HG03095 (cell line): ENCODE data around the gene CCT8L2.
"Not testable (repeated sequence)": the region's sequence is repeated elsewhere in the genome, so short reads cannot be mapped to it uniquely, and the experiment has no call there.

Experiments used
- ATAC-seq: cut with Tn5 transposase; IDR thresholded peaks from one replicate; pipeline ENCODE4 v1.9.1; 2021; ENCODE audit warnings: moderate library complexity; ENCODE audit not compliant: unreplicated experiment

CCT8L2 gene

GRCh38 chr22:16595251-16595650 lies 2.6 kb upstream of the CCT8L2 start:
- not testable (repeated sequence) for ATAC-seq

GRCh38 chr22:16594026-16594425 lies 1.4 kb upstream of the CCT8L2 start:
- ATAC-seq, result no peak

GRCh38 chr22:16592231-16592630 lies 379 bp downstream of the CCT8L2 start:
- not testable (repeated sequence) for ATAC-seq

- not testable (repeated sequence) for ATAC-seq
Measured at GRCh38 chr22:16591136-16591535, 1.5 kb downstream of the CCT8L2 start.

- ATAC-seq, result no peak
Measured at GRCh38 chr22:16586991-16587390, 5.6 kb downstream of the CCT8L2 start.

GRCh38 chr22:16586170-16586569 lies 6.4 kb downstream of the CCT8L2 start:
- no peak for ATAC-seq

- not testable (repeated sequence) for ATAC-seq
Measured at GRCh38 chr22:16580872-16581271, 11.7 kb downstream of the CCT8L2 start.

- not testable (repeated sequence) for ATAC-seq
Measured at GRCh38 chr22:16569240-16569834, 23.3 kb downstream of the CCT8L2 start.

- no peak for ATAC-seq
Measured at GRCh38 chr22:16568425-16568758, 24.2 kb downstream of the CCT8L2 start.

- not testable (repeated sequence) for ATAC-seq
Measured at GRCh38 chr22:16567617-16568424, 24.8 kb downstream of the CCT8L2 start.

GRCh38 chr22:16566421-16567151 lies 26.0 kb downstream of the CCT8L2 start:
- ATAC-seq, result not testable (repeated sequence)

GRCh38 chr22:16565585-16566420 lies 26.8 kb downstream of the CCT8L2 start:
- ATAC-seq, result not testable (repeated sequence)

GRCh38 chr22:16564837-16565584 lies 27.6 kb downstream of the CCT8L2 start:
- ATAC-seq, result not testable (repeated sequence)

GRCh38 chr22:16563555-16564520 lies 28.8 kb downstream of the CCT8L2 start:
- no peak for ATAC-seq

- no peak for ATAC-seq
Measured at GRCh38 chr22:16562711-16563554, 29.7 kb downstream of the CCT8L2 start.

- ATAC-seq, result not testable (repeated sequence)
Measured at GRCh38 chr22:16561093-16561658, 31.4 kb downstream of the CCT8L2 start.

- not testable (repeated sequence) for ATAC-seq
Measured at GRCh38 chr22:16560651-16561050, 32.0 kb downstream of the CCT8L2 start.

GRCh38 chr22:16559996-16560395 lies 32.6 kb downstream of the CCT8L2 start:
- not testable (repeated sequence) for ATAC-seq
